Karpas-422 (cell line): Measurements from ENCODE around the gene SRCIN1. TPM values are rescaled to one million over a fixed set of nuclear protein-coding genes. Genes with fewer than 3 reads are reported as not detected.

ENCODE experiments used
- DNase-seq: peaks from one replicate; pipeline ENCODE4 v3.0.0-alpha.2; 2015
- H2AFZ ChIP-seq: fragments of 200-600 bp; sonication (generic); 2 replicates; pipeline ENCODE4 v1.6.1; 2014; ENCODE audit warnings: antibody characterized with exemption, low read length, mixed read lengths
- H3K27ac ChIP-seq: fragments of 200-600 bp; sonication (generic); 2 replicates; pipeline ENCODE4 v1.5.1; 2014; ENCODE audit warnings: mild to moderate bottlenecking, low read length, moderate library complexity
- H3K27me3 ChIP-seq: fragments of 200-600 bp; sonication (generic); 2 replicates; pipeline ENCODE4 v1.6.1; 2014; ENCODE audit warnings: low read length, mixed read lengths
- H3K36me3 ChIP-seq: fragments of 200-600 bp; sonication (generic); 2 replicates; pipeline ENCODE4 v1.6.1; 2014; ENCODE audit warnings: low read length, mixed read lengths; ENCODE audit not compliant: insufficient read depth
- H3K4me1 ChIP-seq: fragments of 200-600 bp; sonication (generic); 2 replicates; pipeline ENCODE4 v1.6.1; 2014; ENCODE audit warnings: mild to moderate bottlenecking, low read length, mixed read lengths
- H3K4me2 ChIP-seq: fragments of 200-600 bp; sonication (generic); 2 replicates; pipeline ENCODE4 v1.6.1; 2014; ENCODE audit warnings: low read length, low read depth, mild to moderate bottlenecking; ENCODE audit not compliant: poor library complexity, severe bottlenecking
- H3K4me3 ChIP-seq: fragments of 200-600 bp; sonication (generic); 2 replicates; pipeline ENCODE4 v1.5.1; 2014; ENCODE audit warnings: mild to moderate bottlenecking, antibody characterized with exemption, low read length, mixed read lengths
- H3K79me2 ChIP-seq: fragments of 200-600 bp; sonication (generic); 2 replicates; pipeline ENCODE4 v1.6.1; 2014; ENCODE audit warnings: mild to moderate bottlenecking, low read length, mixed read lengths
- H3K9ac ChIP-seq: fragments of 200-600 bp; sonication (generic); 2 replicates; pipeline ENCODE4 v1.6.0; 2014; ENCODE audit warnings: low read length
- H3K9me2 ChIP-seq: fragments of 200-600 bp; sonication (generic), shearing (Covaris generic); replicated peaks from 2 replicates; pipeline ENCODE4 v1.6.0; 2014; ENCODE audit warnings: mild to moderate bottlenecking, low read length, moderate library complexity; ENCODE audit not compliant: insufficient read depth
- H3K9me3 ChIP-seq: fragments of 300-700, 200-600 bp; sonication (generic); 2 replicates; pipeline ENCODE4 v1.6.1; 2014; ENCODE audit warnings: low read length, mixed read lengths
- H4K20me1 ChIP-seq: fragments of 200-600 bp; sonication (generic); 2 replicates; pipeline ENCODE4 v1.6.1; 2014; ENCODE audit warnings: mild to moderate bottlenecking, antibody characterized with exemption, low read length, low read depth; ENCODE audit not compliant: insufficient read depth
- total RNA-seq: library from RNA; depleted of rRNA; stranded (reverse); fragments of >200 nt; shearing (Covaris generic); gene quantifications from 2 replicates; pipeline ENCODE4 v1.2.3, GENCODE V29; 2014; ENCODE audit warnings: low replicate concordance

The SRCIN1 gene
- total RNA-seq, 1 experiment from 2014 or later: 0.86 TPM

DNA sequence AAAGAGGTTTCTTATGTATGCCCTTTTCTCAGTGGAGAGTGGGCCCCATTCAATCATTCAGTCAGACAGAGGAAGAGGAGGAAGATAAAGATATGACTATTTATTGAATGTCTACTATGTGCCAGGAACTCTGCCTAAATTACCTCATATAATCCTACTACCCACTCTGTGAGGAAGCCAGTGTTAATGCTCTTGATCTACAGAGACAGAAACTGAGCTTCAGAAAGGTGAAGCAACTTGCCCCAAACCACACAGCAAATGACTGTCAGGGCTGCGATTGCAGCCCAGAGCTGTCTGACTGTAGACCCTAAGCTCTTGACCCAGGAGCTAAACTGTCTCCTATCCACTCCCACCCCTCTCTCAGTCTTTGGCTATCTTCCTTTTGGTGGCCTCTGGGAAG, 8.4 kb downstream of the SRCIN1 start:
- no peaks in the 10 kb centered on the region for H4K20me1 ChIP-seq
- H3K9me2 ChIP-seq: no peaks in the 10 kb centered on the region
- no peak overlapping the region for H3K27ac ChIP-seq
- no peak overlapping the region for H3K4me2 ChIP-seq
- H3K27me3 ChIP-seq: no peaks in the 10 kb centered on the region
- H2AFZ ChIP-seq: no peak overlapping the region
- H3K4me3 ChIP-seq: no peak overlapping the region
- H3K9me3 ChIP-seq: no peaks in the 10 kb centered on the region
- no peaks in the 10 kb centered on the region for H3K79me2 ChIP-seq
- no peaks in the 10 kb centered on the region for H3K36me3 ChIP-seq
- DNase-seq: no peak
- peaks cover 7% of the 10 kb centered on the region; the same call in 1 of the 2 replicates for H3K4me1 ChIP-seq
- no peak overlapping the region for H3K9ac ChIP-seq

DNA sequence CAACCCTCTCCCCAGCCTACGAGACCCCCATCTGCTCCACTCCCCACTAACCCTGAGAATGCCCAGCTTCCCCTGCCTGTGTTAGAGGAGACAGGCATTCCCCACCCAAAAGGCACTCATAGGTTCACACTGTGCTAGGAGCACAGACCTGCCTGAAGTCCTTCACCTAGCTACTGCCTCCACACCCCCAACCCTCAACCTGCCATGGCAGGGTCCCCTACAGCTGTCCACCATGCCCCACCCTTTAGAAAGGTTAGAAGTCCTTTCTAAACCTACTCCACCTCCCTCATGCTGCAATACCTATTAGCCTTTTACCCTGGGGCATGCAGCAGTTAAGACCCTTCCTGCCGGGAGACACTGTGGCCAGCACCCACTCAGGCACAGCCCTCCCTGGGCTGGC, 9.1 kb downstream of the SRCIN1 start:
- H3K9me2 ChIP-seq: no peaks in the 10 kb centered on the region
- no peaks in the 10 kb centered on the region for H3K79me2 ChIP-seq
- H2AFZ ChIP-seq: no peak overlapping the region
- H3K27ac ChIP-seq: no peak overlapping the region
- H3K4me1 ChIP-seq: peaks cover 8% of the 10 kb centered on the region
- H3K4me2 ChIP-seq: no peak overlapping the region
- H3K27me3 ChIP-seq: no peaks in the 10 kb centered on the region
- no peaks in the 10 kb centered on the region for H3K36me3 ChIP-seq
- no peak overlapping the region for H3K4me3 ChIP-seq
- H3K9ac ChIP-seq: no peak overlapping the region
- H3K9me3 ChIP-seq: no peaks in the 10 kb centered on the region
- H4K20me1 ChIP-seq: no peaks in the 10 kb centered on the region
- no peak for DNase-seq

DNA sequence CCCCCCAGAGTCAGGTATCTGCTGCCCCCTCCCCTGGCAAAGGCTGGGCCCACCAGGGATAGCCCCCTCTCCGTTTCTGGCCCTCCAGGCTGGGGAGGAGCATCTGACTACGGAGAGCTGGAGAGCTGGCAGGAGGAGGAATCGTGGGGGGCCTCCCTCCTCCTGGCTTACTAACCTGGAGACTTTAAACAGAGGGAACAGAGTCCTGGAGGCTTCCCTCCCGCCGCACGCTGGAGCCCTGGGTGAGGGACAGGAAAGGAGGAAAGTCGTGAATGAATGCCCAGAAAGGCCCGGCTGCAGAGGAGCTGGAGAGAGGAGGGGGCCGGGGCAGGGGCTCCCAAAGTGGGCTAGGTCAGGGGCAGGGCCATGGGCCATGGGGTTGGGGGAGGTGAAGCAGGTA, 9.9 kb downstream of the SRCIN1 start:
- Histone ChIP-seq H4K20me1 (no peaks in the 10 kb centered on the region), H2AFZ (no peak overlapping the region), H3K4me3 (no peak overlapping the region), H3K79me2 (no peaks in the 10 kb centered on the region), H3K9me3 (no peaks in the 10 kb centered on the region), H3K4me1 (peaks cover 12% of the 10 kb centered on the region), H3K36me3 (no peaks in the 10 kb centered on the region), H3K9me2 (no peaks in the 10 kb centered on the region), H3K27me3 (no peaks in the 10 kb centered on the region), H3K4me2 (no peak overlapping the region), H3K27ac (no peak overlapping the region), H3K9ac (no peak overlapping the region)
- no peak for DNase-seq

DNA sequence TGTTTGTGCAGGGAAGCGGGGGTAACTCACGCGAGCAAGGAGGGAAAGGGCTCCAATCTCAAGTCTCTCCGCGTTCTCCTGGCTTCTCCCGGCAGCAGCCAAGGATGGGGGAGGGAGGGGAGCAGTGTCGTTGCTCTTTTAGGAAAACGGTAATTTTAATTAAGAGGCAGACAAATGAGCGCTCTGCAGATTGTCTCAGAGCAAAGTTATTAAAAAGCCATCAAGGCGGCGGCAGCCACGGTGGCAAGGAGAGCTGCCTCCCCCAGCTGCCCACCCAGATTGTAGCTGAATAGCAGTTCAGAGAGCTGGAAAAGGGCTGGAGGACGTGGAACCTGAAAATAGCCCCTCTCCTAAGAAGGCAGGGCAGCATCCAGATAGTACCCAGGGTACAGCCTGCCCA, 11.6 kb downstream of the SRCIN1 start:
- H3K27ac ChIP-seq: no peak overlapping the region
- no peak overlapping the region for H3K4me2 ChIP-seq
- H4K20me1 ChIP-seq: no peaks in the 10 kb centered on the region
- H3K36me3 ChIP-seq: no peaks in the 10 kb centered on the region
- H3K79me2 ChIP-seq: no peaks in the 10 kb centered on the region
- peaks cover 9% of the 10 kb centered on the region for H3K4me1 ChIP-seq
- no peak overlapping the region for H3K9ac ChIP-seq
- no peaks in the 10 kb centered on the region for H3K9me3 ChIP-seq
- DNase-seq: no peak
- no peaks in the 10 kb centered on the region for H3K27me3 ChIP-seq
- no peaks in the 10 kb centered on the region for H3K9me2 ChIP-seq
- no peak overlapping the region for H3K4me3 ChIP-seq
- H2AFZ ChIP-seq: no peak overlapping the region

DNA sequence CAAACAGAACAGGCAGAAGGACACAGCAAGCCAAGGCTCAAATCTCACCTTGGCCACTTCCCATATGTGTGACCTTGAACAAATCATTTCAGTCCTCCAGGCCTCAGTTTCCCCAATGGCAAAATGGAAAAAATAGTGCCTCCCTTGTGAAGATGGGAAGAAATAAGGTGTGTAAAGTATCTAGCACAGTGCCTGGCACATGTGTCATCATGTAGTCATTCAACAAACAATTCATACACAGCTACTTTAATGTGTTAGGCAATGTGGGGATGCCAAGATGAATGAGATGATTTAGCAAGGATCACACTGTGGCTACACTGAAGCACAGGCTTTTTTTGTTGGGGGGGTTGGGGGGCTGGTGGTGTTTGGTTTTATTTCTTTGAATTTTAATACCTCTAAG, 13.3 kb downstream of the SRCIN1 start:
- Histone ChIP-seq H3K9ac (no peak overlapping the region), H3K27me3 (no peaks in the 10 kb centered on the region)

DNA sequence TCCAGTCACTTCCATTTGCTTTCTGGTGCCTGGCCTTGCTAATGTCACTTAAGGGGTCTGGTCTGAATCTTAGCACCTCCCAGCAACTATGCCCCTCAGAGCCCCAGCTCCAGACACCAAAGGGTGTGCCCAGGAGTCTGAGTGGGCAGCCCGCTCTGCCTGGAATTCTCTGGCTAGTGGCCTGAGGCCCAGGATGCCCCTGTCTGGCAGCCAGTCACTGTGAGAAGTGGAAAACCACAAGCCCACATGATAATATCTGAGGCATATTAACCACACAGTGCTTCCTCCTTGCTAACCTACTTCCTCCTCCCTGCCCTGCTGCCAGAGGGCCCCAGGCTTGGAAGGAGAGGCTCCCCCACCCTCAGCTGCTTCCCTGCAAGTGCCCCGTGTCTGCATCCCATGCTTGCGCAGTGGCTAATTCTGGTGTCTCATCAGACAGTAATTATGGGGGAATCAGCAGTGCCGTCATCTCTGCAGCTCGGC, 14.0 kb downstream of the SRCIN1 start:
- H3K27me3 ChIP-seq: no peaks in the 10 kb centered on the region
- no peaks in the 10 kb centered on the region for H3K9me2 ChIP-seq
- no peaks in the 10 kb centered on the region for H3K36me3 ChIP-seq
- H3K4me3 ChIP-seq: no peak overlapping the region
- H3K4me1 ChIP-seq: peaks cover 17% of the 10 kb centered on the region
- DNase-seq: no peak
- H3K9me3 ChIP-seq: no peaks in the 10 kb centered on the region
- H3K4me2 ChIP-seq: no peak overlapping the region
- no peak overlapping the region for H3K9ac ChIP-seq
- no peak overlapping the region for H3K27ac ChIP-seq
- no peaks in the 10 kb centered on the region for H4K20me1 ChIP-seq
- no peaks in the 10 kb centered on the region for H3K79me2 ChIP-seq
- no peak overlapping the region for H2AFZ ChIP-seq

More for the DNA sequence above, 13.3 kb downstream of the SRCIN1 start:
- Histone ChIP-seq H3K9me2 (no peaks in the 10 kb centered on the region), H3K36me3 (no peaks in the 10 kb centered on the region), H3K9me3 (no peaks in the 10 kb centered on the region), H2AFZ (no peak overlapping the region), H3K27ac (no peak overlapping the region), H3K4me3 (no peak overlapping the region), H3K4me1 (peaks cover 17% of the 10 kb centered on the region), H3K79me2 (no peaks in the 10 kb centered on the region), H4K20me1 (no peaks in the 10 kb centered on the region), H3K4me2 (no peak overlapping the region)
- no peak for DNase-seq

DNA sequence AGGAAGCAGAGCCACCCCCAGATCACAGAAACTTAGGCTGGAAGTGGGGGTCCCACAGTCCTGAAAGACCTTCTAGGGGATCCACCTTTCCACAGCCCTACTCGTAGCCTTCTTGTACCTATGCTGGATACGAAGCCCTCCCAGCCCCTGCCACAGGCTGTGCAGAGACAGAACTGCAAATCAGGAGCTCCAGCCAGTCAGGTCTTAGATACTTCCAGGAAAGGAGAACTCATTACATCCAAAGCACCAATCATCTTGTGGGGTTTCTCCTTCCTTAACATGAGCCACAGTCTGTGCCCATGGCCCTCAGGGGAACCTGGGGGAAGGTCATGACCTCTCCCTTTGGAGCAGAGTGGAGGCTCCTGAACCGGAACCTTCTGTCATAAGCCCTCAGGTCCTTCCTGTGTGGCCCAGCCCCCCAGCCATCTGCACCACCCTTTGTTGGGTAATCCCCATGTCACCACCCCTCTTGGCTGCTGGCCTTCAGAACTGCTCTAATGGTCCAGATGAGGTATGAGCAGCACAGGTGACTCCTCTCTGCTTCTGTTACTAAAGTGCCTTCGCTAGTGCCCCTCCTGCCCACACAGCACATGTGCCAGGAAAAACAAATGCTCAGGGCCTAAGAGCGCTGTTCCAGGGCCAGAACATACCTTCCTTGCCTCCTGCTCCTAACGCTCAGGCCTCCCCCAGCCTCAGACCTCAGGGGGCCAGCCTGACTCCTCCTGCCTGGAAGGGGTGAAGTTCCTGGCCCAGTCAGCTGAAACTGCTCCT, 14.6 kb downstream of the SRCIN1 start:
- H2AFZ ChIP-seq: no peak overlapping the region
- no peak overlapping the region for H3K4me3 ChIP-seq
- H3K36me3 ChIP-seq: no peaks in the 10 kb centered on the region
- no peak overlapping the region for H3K27ac ChIP-seq
- no peaks in the 10 kb centered on the region for H3K9me2 ChIP-seq
- no peaks in the 10 kb centered on the region for H3K27me3 ChIP-seq
- H3K79me2 ChIP-seq: no peaks in the 10 kb centered on the region
- H3K9ac ChIP-seq: no peak overlapping the region
- H3K9me3 ChIP-seq: no peaks in the 10 kb centered on the region
- DNase-seq: peak; percentile 61
- no peaks in the 10 kb centered on the region for H4K20me1 ChIP-seq
- no peak overlapping the region for H3K4me2 ChIP-seq
- peaks cover 17% of the 10 kb centered on the region for H3K4me1 ChIP-seq

DNA sequence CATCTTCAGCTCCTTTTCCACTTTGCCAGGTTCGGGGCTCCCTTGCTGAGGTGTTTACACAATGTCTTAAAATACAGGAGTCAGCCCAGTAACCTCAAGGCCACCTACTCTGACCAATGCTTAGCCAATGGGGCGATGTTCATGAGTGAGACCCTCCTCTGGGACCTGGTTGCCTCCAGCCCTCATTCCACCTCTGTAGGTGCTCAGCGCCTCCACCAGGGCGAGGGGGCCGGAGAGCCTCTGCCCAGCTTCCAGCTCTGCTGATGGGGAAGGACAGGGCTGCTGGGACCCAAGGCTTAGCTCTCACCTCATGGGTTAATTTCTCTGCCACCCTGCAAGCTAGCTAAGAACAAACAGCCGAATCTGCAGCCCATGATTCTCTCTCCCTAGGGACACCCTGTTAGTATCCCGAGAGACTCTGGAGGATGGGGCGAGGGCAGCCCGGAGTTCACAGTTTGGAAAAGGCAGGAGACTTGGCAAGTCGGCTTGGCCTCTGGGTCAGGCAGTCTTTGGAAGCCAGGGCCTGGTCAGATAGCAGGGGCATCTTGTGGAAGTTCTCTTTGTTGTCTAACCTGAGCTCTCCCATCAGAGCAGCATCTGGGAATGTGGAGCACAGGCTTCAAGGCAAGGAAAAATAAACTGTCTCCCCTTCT, 16.2 kb downstream of the SRCIN1 start:
- H2AFZ ChIP-seq: no peak overlapping the region
- no peaks in the 10 kb centered on the region for H3K79me2 ChIP-seq
- no peaks in the 10 kb centered on the region for H4K20me1 ChIP-seq
- no peak overlapping the region for H3K4me3 ChIP-seq
- no peaks in the 10 kb centered on the region for H3K27me3 ChIP-seq
- H3K36me3 ChIP-seq: no peaks in the 10 kb centered on the region
- H3K4me2 ChIP-seq: no peak overlapping the region
- no peak for DNase-seq
- H3K9ac ChIP-seq: no peak overlapping the region
- no peaks in the 10 kb centered on the region for H3K9me2 ChIP-seq
- H3K4me1 ChIP-seq: peaks cover 17% of the 10 kb centered on the region
- H3K27ac ChIP-seq: no peak overlapping the region
- H3K9me3 ChIP-seq: no peaks in the 10 kb centered on the region
